ENCODE results near the gene NFASC.

- TF ChIP-seq YY1 (tag by site-specific recombination; IDR thresholded peaks at IDR 0.05) (no peak), ZNF211 (tag by site-specific recombination; IDR thresholded peaks at IDR 0.05; ENCODE audit: low read depth) (no peak), TCF7L2 (IDR thresholded peaks at IDR 0.05; ENCODE audit: borderline replicate concordance, low read depth, low read length) (no peak), ZNF157 (tag by site-specific recombination; IDR thresholded peaks at IDR 0.05) (no peak), GLIS1 (tag by site-specific recombination; IDR thresholded peaks at IDR 0.05) (no peak)
- TF ChIP-seq, protein P1, sequence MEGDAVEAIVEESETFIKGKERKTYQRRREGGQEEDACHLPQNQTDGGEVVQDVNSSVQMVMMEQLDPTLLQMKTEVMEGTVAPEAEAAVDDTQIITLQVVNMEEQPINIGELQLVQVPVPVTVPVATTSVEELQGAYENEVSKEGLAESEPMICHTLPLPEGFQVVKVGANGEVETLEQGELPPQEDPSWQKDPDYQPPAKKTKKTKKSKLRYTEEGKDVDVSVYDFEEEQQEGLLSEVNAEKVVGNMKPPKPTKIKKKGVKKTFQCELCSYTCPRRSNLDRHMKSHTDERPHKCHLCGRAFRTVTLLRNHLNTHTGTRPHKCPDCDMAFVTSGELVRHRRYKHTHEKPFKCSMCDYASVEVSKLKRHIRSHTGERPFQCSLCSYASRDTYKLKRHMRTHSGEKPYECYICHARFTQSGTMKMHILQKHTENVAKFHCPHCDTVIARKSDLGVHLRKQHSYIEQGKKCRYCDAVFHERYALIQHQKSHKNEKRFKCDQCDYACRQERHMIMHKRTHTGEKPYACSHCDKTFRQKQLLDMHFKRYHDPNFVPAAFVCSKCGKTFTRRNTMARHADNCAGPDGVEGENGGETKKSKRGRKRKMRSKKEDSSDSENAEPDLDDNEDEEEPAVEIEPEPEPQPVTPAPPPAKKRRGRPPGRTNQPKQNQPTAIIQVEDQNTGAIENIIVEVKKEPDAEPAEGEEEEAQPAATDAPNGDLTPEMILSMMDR (tag by site-specific recombination; IDR thresholded peaks at IDR 0.05): no peak
- TF ChIP-seq, protein P2, sequence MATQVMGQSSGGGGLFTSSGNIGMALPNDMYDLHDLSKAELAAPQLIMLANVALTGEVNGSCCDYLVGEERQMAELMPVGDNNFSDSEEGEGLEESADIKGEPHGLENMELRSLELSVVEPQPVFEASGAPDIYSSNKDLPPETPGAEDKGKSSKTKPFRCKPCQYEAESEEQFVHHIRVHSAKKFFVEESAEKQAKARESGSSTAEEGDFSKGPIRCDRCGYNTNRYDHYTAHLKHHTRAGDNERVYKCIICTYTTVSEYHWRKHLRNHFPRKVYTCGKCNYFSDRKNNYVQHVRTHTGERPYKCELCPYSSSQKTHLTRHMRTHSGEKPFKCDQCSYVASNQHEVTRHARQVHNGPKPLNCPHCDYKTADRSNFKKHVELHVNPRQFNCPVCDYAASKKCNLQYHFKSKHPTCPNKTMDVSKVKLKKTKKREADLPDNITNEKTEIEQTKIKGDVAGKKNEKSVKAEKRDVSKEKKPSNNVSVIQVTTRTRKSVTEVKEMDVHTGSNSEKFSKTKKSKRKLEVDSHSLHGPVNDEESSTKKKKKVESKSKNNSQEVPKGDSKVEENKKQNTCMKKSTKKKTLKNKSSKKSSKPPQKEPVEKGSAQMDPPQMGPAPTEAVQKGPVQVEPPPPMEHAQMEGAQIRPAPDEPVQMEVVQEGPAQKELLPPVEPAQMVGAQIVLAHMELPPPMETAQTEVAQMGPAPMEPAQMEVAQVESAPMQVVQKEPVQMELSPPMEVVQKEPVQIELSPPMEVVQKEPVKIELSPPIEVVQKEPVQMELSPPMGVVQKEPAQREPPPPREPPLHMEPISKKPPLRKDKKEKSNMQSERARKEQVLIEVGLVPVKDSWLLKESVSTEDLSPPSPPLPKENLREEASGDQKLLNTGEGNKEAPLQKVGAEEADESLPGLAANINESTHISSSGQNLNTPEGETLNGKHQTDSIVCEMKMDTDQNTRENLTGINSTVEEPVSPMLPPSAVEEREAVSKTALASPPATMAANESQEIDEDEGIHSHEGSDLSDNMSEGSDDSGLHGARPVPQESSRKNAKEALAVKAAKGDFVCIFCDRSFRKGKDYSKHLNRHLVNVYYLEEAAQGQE (tag by site-specific recombination; IDR thresholded peaks at IDR 0.05): no peak
These were observed 96.8 kb downstream of the NFASC start for GRCh38 chr1:204967451-204967850.
